Suprapubic skin (tissue), 3 donors: ENCODE data around the gene HDLBP.

Source experiments
- CTCF ChIP-seq, 2 donors: fragments of 200-600 bp in 1 of 2; fragments of 450-650 bp in 1 of 2; sonication (generic) in 1 of 2; IDR thresholded peaks; one replicate each; pipeline ENCODE4 v1.5.1; 2016 to 2019; ENCODE audit warnings: antibody characterized with exemption in 2 of 2, mild to moderate bottlenecking in 1 of 2, moderate library complexity in 1 of 2
- POLR2A ChIP-seq, 2 donors: fragments of 450-650 bp; IDR thresholded peaks; one replicate each; pipeline ENCODE4 v1.6.1; 2017; ENCODE audit warnings: antibody characterized with exemption in 2 of 2, mild to moderate bottlenecking in 2 of 2, moderate library complexity in 2 of 2

- TF ChIP-seq CTCF (IDR thresholded peaks at IDR 0.05) (no peak), POLR2A (IDR thresholded peaks at IDR 0.05) (no peak)
These were observed 101.3 kb downstream of the HDLBP start for GRCh38 chr2:241214209-241214608.
